HG03565 (cell line): ENCODE results near the gene SDHAF2.
"Not testable (repeated sequence)": the region's sequence is repeated elsewhere in the genome, so short reads cannot be mapped to it uniquely, and the experiment has no call there.

Experiments used
- ATAC-seq: cut with Tn5 transposase; IDR thresholded peaks from one replicate; pipeline ENCODE4 v1.9.1; 2021; ENCODE audit warnings: mild to moderate bottlenecking, moderate library complexity; ENCODE audit not compliant: unreplicated experiment

The SDHAF2 gene

DNA sequence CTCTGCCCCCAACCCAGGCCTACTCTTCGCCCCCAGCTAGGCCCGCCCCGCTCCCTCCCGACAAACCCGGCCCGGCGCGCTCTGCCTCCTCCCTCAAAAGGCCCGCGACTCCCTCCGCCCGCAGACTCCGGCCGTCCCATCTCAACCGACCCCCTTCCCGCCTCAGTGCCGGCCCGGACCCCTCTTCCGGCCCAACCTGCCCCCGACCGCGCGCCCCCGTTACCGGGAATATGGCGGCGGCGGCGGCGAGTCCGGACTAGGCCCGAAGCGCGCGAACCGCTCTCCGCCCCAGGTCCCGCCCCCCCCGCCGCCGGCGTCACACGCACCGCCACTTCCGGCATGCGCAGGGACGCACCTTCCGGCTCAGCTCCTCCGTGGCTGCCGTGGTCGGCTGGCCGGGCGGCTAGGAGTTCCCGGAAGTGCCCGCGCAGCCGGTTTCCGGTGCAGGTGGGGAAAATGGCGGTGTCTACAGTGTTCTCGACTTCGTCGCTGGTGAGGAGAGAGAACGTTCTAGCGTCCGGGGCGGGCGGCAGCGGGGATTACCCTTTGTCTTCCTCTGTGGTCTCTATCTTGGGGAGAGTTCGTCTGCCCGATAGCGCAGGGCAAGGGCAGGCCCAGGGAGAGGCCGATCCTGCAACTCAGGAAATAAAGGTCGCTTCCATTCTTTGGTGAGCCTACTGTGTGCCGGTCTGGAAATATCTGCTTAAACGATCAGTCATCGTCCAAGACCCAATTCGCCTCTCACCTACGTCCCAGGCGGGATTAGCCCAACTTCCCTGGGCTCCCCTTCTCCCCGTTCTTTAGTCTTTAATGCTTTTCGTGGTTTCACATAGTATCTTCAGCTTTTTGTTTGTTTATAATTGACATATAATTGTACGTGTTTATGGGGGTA lies at the start of gene SDHAF2, which contains the start of gene CPSF7:
Gene SDHAF2, plus strand, starts transcription at position 434 of the 892 bp plus-strand sequence. Its CDS starts 23 bp downstream, at position 457.
Gene CPSF7, minus strand, starts transcription at position 285 of the 892 bp plus-strand sequence. CDS start 740 bp downstream, outside the sequence.
- peak; percentile 93 for ATAC-seq

DNA sequence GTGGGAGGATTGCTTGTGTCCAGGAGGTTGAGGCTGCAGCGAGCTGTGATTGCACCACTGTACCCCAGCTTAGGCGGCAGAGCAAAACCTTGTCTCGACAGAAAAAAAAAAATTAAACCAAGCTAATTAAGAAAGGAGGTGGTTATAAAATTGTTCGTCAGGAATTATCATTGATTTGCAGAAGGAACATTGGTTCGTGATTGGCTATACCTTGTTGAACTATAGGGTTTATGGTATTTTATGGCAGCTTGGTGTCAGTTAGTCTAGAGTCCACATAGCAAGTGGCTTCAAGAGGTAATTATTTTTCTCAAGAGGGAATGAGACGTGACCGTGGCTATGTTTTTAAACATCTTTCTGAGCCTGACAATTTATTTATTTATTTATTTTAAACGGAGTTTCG lies 49.0 kb upstream of the SDHAF2 start:
- no peak for ATAC-seq

DNA sequence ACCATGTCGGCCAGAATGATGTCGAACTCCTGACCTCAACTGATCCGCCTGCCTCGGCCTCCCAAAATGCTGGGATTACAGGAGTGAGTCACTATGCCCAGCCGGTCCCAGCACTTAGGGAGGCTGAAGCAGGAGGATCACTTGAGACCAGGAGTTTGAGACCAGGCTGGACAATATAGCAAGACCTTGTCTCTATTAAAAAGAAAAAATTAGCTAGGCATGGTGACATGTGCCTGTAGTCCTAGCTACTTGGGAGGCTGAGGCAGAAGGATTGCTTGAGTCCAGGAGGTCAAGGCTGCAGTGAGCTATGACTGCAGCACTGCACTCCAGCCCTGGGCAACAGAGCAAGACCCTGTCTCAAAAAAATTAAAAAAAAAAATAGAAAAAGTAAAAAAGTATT lies 46.1 kb upstream of the SDHAF2 start:
- ATAC-seq, result not testable (repeated sequence)

DNA sequence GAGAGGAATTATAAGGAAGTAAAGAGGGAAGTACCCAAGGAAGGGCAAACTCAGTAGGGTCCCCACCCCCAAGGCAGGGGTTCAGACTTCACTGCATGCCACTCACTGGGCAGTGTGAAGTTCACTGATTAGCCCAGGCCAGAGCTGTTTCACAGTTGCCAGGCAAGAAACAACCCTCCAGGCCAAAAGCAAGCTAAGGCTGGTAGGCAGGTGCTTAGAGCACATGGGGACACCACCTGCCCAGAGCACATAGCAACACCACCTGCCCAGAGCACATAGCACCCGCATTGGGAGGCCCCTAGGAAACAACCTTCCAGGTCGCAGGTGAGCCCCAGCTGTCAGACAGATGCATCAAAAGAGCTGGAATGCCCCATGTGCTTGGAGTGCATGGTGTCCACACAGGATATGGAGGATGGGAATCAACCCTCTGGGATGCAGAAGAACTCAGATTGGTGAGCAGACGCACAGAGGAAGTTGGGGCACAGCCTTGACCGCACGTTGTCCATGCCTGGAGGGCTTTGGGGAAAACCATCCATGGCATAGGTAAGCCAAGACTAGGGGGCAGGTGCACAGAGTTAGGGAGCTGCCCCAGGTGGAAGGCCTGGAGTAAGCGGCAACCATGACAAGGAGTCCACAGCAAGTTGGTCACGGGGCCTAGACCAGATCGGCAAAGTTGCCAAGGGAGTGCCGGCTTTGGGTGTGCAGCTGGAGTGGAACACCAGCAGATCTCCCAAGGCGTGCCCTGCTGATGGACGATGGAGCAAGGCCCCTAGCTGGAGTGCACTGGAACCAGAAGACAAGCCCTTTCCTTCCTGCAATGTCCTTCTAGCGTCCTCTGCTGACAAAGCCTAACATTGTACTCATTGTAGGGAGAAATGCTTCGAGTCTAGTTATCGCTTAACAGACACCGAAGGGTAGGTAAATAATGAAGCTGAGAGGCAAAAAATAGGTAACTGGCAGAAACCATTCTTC lies 45.4 kb upstream of the SDHAF2 start:
- no peak for ATAC-seq

DNA sequence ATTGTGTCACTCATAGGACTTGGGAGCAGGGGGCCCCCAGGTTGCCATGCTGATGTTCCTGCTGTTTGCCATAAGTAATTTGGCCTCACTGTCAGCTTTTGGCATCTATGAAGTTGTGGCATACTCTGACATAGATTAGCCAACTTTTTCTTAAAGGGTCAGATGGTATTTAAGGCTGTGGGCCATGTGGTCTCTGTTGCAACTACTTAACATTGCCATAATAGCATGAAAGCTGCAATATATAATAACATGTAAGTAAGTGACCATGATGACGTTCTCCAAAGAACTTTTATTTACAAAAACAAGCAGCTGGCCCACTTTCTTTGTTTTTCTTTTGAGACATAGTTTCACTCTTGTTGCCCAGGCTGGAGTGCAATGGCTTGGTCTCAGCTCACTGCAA lies 39.8 kb upstream of the SDHAF2 start:
- ATAC-seq, result no peak

DNA sequence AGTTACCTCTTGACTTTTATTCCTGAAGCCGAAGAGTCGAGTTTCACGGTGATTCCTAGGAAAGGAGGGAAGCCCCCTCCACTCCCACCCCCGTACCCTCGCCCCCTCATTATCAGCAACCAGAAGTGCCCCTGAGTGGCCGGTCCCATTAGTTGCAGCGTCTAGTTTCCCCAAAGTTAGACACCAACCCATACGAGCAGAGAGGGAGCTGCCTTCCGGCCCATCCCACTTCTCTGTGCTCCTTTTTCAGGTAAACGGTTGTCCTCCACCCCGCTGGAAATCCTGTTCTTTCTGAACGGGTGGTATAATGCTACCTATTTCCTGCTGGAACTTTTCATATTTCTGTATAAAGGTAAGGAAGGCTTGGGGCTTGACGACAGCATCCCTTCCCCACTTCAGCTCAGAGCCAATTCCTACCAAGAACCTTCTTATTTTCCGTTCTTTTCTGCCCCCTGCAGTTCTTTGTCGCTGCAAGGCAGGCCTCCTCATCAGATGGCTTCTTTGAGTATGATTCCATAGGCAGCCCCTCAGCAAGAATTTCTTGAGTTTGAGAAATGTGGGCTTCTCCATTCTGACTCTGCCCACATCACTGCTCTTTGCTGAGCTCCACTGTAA lies 36.8 kb upstream of the SDHAF2 start:
- no peak for ATAC-seq

DNA sequence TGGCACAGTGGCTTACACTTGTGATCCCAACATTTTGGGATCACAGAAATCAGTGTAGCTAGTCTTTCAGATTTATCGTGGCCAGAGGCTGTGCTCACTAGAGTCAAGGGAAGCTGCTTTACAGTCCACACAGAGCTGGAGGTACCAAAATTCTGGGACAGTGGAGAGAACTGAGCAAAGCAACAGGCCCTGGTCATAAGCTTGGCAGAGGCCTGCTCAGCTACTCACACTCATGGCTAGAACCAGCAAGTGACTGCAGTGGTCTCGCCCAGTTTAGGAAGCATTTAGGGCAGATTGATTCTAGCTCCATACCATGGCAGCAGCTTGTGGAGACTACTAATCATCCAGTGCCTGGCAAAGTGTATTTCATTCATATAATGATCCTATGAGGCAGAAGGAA lies 28.8 kb upstream of the SDHAF2 start:
- no peak for ATAC-seq

DNA sequence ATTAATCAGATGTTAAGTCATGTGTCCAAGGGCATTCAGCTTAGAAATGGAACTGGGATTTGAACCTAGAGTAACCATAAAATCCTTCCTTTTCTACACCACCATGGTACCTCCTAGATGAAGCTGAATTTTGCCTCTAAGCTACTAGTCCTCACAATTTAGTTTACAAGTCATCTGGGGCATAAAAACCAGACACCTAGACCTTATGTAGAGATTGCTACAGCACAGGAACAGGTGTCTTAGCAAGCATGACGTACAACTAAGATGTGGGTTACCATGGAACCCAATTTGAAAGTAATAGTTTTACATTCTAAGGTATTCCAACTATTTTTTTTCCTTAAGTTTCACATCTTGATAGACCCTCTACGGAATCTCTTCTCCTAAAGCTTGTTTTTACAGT lies 28.4 kb upstream of the SDHAF2 start:
- ATAC-seq, result no peak

DNA sequence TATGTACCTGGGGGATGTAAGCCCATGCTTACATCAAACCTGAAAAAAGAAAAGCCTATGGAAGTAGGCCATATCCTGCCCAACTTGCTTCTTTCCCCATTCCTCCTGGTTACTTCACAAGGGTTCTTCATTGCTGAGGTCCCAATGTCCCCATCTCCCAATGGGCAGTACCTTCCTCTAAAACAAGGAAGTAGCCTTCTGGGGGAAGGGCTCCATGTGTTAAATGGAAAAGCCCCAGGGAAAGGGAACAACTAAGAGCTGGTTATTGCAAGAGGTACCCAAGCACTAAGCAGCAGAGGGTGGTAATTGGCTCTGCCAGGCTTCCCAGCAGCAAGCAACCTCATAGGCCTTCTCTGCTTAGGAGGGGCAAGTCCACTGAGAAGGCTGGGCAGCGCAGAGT lies 26.3 kb upstream of the SDHAF2 start:
- ATAC-seq, result no peak

DNA sequence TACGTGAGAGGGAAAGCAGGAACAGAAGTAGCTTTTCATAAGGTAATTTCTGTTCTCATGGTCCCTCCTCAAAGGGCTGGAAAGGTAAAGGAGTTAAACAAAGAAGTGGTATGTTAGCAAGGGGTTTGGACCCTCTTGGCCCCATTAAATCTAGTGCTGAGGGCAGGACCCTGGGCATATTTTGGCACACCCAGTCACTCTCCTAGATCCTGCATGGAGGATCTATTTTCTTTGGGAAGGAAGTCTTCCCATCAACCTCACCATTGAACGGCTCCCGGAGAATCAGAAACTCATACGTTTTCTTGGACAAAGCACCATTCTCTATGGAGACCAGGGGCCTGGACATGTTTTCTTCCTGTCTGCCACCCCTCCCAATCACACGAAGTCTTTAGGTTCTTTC lies 25.8 kb upstream of the SDHAF2 start:
- no peak for ATAC-seq

DNA sequence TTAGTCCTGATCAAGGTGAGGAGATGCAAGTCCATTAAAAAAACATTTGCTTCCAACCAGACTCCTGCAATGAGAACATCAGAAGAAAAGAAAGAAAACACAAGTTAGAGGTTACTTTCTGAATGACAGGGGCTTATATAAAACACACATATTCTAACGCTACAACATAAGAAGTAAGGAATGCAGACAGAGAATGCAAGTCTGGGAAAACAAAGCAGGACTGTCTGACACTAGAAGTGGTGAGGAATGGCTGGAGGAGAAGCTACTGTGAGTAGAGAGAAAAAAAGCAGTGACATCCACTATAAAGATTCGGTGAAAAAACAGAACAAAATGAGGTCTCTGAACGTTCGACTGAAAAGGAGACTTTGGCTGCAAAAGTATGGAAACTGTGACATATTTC lies 25.3 kb upstream of the SDHAF2 start:
- no peak for ATAC-seq

DNA sequence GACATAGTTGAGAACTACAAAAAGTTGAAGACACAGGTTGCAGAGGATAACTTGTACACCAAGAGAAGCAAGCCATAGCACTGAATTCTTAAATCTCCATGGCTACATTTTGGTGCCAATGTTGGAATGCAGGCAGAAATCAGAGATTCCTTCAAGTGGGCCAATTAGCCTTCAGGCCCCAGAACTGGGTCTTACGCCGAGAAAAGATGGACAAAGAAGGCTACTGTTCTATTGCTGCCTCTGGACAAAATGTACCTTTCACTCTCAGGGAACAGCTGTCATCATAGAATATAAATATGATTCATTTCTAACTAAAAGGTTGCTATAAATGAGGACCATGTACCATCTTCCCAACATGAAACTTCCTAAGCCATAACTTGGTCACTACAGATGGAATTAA lies 23.9 kb upstream of the SDHAF2 start:
- ATAC-seq, result no peak

DNA sequence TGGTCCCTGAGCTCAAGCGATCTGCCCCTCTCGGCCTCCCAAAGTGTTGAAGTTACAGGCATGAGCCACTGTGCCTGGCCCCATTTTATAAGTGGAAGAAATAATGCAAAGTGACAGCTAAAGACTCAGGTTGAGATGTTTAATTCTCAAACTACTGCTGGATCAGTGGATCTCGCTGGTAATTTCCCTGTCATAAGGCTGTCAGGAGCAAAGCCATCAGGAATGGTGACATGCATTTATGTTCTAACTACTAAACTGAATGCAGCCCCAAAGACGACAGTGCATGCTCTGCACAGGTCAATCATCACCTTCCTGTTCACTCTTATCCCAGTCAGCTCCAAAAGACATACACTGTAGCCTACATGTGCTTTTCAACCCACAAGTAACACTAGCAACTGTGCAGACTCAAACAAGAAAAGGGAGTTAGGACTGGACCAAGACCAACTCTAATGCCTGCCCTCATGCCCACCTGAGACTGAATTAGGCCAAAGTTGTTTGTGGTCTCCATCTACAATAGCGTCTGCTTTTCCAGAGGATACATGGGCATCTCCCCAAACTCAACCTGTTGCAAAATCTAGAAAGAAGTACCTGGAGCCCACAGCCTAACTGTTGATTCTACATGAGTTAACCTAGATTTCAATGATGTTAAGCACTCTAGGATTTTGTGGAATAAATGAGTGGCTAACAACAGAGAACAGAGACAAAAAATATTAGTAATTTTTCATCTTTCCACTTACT lies 22.8 kb upstream of the SDHAF2 start:
- ATAC-seq, result no peak

DNA sequence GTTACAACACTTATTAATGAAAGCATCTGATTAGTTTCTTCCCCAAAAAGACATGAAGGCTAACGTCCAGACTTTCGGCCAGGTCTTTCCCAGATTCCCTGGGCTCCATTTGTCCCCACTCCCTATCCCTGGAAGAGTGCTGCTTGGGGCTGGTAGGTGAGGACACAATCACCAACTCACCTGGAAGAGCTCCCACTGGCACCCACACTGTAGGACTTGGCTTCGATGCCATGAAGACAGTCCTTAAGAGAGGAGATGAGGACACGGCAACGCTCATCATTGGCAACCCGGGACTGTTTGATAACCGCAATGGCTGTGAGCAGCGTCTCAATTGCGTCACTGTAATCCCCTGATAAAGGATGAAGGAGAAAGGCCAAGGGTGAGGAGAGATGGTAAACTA lies 18.3 kb upstream of the SDHAF2 start:
- ATAC-seq, result no peak

DNA sequence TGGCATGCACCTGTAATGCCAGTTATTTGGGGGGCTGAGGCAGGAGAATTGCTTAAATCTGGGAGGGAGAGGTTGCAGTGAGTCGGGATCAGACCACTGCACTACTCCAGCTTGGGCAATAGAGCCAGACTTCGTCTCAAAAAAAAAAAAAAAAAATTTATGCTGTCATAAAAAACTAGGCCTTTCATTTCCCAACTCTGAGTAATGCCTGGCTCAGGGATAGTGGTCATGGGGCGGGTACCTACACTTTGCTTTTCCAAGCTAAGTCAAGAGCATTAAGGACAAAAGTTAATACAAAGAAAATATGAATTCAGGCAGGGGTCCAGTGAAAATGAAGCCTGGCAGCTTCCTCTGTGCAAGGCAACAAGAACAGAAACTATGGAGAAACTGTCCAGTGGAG lies 16.4 kb upstream of the SDHAF2 start:
- ATAC-seq, result no peak

DNA sequence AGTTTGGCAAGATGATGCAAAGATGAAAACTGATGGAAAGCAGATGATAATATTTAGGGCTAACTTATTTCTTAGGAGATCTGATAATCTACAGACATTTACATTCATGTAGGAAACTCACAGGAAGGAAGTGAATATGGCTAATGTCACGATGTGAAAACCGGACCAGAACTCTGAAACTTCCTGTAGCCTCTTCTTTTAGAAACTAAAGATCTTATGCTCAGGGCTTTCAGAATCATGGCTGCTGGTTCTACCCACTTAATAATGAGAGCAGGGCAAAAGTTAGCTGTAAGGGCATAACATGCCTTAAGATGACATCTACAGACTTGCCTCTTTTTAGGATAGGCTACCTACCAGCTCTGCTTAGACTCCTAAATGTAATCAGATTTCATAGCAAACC lies 15.4 kb upstream of the SDHAF2 start:
- ATAC-seq, result no peak

DNA sequence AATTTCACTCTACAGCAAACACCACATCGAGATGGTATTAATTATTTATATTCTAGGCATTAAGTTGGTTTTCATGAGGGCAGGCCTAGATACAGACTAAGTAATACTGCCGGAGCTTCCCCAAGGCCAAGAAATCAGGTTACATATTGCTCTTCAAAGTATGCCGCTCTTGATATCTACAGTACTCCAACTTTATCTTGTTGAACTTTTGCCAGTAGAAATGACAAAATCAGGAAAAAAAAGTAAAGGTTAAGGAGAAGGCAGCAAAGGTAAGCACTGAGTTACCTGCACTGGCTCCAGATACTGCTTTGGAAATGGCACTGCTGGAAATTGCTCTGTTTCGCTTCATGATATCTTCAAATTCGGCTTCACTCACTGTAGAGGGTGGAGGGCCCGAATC lies 14.5 kb upstream of the SDHAF2 start:
- no peak for ATAC-seq

DNA sequence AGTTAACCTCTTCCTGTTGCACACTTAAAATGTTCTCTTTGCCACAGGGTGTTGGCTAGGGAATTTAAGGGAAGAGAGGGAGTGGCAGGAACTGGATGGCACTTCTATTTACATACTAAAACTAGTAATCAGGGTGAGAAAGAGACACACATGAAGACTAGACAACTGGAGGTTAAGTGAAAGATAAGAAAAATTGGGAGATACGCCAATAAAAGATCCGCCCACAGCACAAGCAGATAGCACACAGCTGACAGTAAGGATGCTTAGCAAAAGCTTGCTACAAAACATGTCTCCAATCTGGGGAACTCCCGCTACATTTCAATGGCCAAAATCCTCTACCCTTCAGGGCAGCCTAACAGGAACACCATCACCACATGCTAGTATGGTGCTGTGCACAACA lies 13.0 kb upstream of the SDHAF2 start:
- ATAC-seq, result no peak

DNA sequence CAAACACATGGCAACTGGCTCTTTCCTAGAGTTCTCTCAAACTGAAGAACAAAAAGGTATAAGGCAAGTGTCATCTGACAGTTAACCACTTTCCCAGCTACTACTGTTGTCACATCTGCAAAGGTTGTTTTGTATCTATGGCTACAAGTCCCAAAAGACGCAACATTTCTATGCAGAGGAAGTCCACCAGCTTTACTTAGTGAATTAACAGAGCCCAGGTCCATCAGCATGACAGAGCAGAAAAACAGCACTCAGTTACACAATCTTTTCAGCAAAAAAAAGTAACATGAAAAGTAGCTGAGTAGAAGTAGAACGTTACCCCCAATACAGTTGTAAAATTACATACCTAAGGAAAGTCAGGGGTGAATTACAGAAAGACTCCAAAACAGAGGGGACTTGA lies 12.3 kb upstream of the SDHAF2 start:
- no peak for ATAC-seq

DNA sequence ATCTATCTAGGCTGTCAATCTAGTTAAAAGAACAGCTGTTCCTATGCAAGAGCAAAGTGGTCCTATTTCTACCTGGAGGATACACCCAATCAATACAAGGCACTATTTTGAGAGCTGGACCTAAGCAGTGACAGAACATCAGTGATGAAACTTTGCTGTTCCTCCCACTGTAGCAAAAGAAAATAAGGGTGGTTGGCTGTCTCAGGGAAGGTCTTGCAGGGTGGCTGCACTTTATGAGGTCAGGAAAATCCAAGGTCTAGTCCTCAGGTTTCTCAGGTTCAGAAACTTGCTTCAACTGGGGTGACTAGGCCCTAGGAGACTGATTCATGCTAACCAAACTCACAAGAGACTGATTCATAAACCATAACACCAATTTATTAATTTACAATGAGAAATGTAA lies 11.8 kb upstream of the SDHAF2 start:
- no peak for ATAC-seq

DNA sequence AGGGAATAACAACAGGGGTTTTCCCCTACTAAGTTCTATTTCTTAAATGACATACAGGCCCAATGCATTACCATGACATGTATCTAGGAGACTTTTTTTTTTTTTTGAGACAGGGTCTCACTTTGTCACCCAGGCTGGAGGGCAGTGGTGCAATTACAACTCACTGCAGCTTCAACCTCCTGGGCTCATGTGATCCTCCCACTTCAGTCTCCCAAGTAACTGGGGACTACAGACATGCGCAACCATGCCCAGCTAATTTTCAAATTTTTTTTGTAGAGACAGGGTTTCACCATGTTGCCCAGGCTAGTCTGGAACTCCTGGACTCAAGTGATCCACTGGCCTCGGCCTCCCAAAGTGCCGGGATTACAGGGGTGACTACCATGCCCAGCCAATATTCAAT lies 7.7 kb upstream of the SDHAF2 start:
- no peak for ATAC-seq
